ENCODE data around the gene BCAN. TPM values are rescaled to one million over a fixed set of nuclear protein-coding genes. Genes with fewer than 3 reads are reported as not detected.

BCAN gene
- total RNA-seq, 2 experiments from 2014 or later, result not detected

- ChIA-PET POLR2A (no interaction called here), CTCF (no interaction called here)
- no peak for TF ChIP-seq CTCF (IDR thresholded peaks at IDR 0.05)
- DNase-seq (no peak), ATAC-seq (ENCODE audit: poor library complexity) (no peak)
- no peak overlapping the region for H3K4me3 ChIP-seq (ENCODE audit: low read length)
- H3K36me3 ChIP-seq (ENCODE audit: insufficient read depth, low read length), result no peaks in the 10 kb centered on the region
- Mint-ChIP-seq H3K36me3 (ENCODE audit: low read depth) (no peaks in the 10 kb centered on the region), H3K9me3 (no peaks in the 10 kb centered on the region), H3K27me3 (peaks cover 63% of the 10 kb centered on the region), H3K4me1 (ENCODE audit: low read depth) (peaks cover 30% of the 10 kb centered on the region), H3K4me3 (no peak overlapping the region), H3K27ac (no peak overlapping the region)
- no peaks in the 10 kb centered on the region for H3K9me3 ChIP-seq (ENCODE audit: control insufficient read depth in 1 of 2, insufficient read depth in 1 of 2, low read length in 2 of 2)
- H3K4me1 ChIP-seq (ENCODE audit: insufficient read depth, low read length), result peaks cover 20% of the 10 kb centered on the region
- peaks cover 41 to 43% of the 10 kb centered on the region in 2 experiments for H3K27me3 ChIP-seq (ENCODE audit: control insufficient read depth in 1 of 2, insufficient read depth in 2 of 2, low read length in 2 of 2)
- no peak overlapping the region for H3K27ac ChIP-seq (ENCODE audit: low read depth in 1 of 2, low read length in 2 of 2)
- intact Hi-C loops (cut with DNase I, micrococcal nuclease), result loop anchor here in 1 of 2 experiments (10.0 kb wide), 1 partner anchor 242 kb away; the partner anchor contains the start of gene LRRC71
Measured at GRCh38 chr1:156682166-156682890, 40.4 kb downstream of the BCAN start.

GRCh38 chr1:156684227-156684782 is 42.4 kb downstream of the BCAN start:
- ChIA-PET POLR2A (interaction anchor here (0.8 kb wide), 2 partner anchors 44 to 183 kb away, joined by 3 read pairs; partner anchors contain the start of gene METTL25B), CTCF (interaction anchor here (1.5 kb wide), 1 partner anchor 42 kb away, joined by 7 read pairs; no protein-coding TSS in a partner anchor)
- Mint-ChIP-seq H3K27ac (no peak overlapping the region), H3K9me3 (no peaks in the 10 kb centered on the region), H3K36me3 (ENCODE audit: low read depth) (no peaks in the 10 kb centered on the region), H3K4me3 (no peak overlapping the region), H3K4me1 (ENCODE audit: low read depth) (peaks cover 19% of the 10 kb centered on the region), H3K27me3 (peaks cover 54% of the 10 kb centered on the region)
- no peak overlapping the region for H3K27ac ChIP-seq (ENCODE audit: low read depth in 1 of 2, low read length in 2 of 2)
- peak; percentile 19 for TF ChIP-seq CTCF (IDR thresholded peaks at IDR 0.05)
- H3K27me3 ChIP-seq (ENCODE audit: control insufficient read depth in 1 of 2, insufficient read depth in 2 of 2, low read length in 2 of 2), result peaks cover 31 to 32% of the 10 kb centered on the region in 2 experiments
- H3K4me3 ChIP-seq (ENCODE audit: low read length), result no peak overlapping the region
- H3K4me1 ChIP-seq (ENCODE audit: insufficient read depth, low read length), result peaks cover 15% of the 10 kb centered on the region
- DNase-seq (peak in 5 of 14 experiments; percentile 13 to 60 (median 38)), ATAC-seq (ENCODE audit: poor library complexity) (peak; percentile 80)
- H3K36me3 ChIP-seq (ENCODE audit: insufficient read depth, low read length), result no peaks in the 10 kb centered on the region
- no peaks in the 10 kb centered on the region for H3K9me3 ChIP-seq (ENCODE audit: control insufficient read depth in 1 of 2, insufficient read depth in 1 of 2, low read length in 2 of 2)
- intact Hi-C loops (cut with DNase I, micrococcal nuclease), result loop anchor here in 1 of 2 experiments (10.0 kb wide), 1 partner anchor 240 kb away; the partner anchor contains the start of gene LRRC71

GRCh38 chr1:156689035-156689952 is 47.4 kb downstream of the BCAN start:
- CTCF ChIA-PET, result interaction anchor here (0.6 to 3.6 kb wide), 33 partner anchors 9 to 244 kb away, joined by 3 to 119 read pairs (median 5); partner anchors contain the start of genes CRABP2, ISG20L2, METTL25B and MRPL24
- ATAC-seq (ENCODE audit: poor library complexity), result peak; percentile 99
- intact Hi-C loops (cut with DNase I, micrococcal nuclease), result loop anchor here (1.0 to 10.0 kb wide), 7 partner anchors 17 to 240 kb away; partner anchors contain the start of genes LRRC71 (in 1 of the 2), NTRK1 (in 1 of the 2) and PRCC (in 1 of the 2)
- Mint-ChIP-seq H3K27ac (no peak overlapping the region), H3K9me3 (no peaks in the 10 kb centered on the region), H3K4me3 (no peak overlapping the region), H3K36me3 (ENCODE audit: low read depth) (no peaks in the 10 kb centered on the region), H3K27me3 (peaks cover 61% of the 10 kb centered on the region), H3K4me1 (ENCODE audit: low read depth) (peaks cover 31% of the 10 kb centered on the region)
- Histone ChIP-seq H3K27me3 (ENCODE audit: control insufficient read depth in 1 of 2, insufficient read depth in 2 of 2, low read length in 2 of 2) (peaks cover 49 to 57% of the 10 kb centered on the region in 2 experiments), H3K27ac (ENCODE audit: low read depth in 1 of 2, low read length in 2 of 2) (no peak overlapping the region), H3K36me3 (ENCODE audit: insufficient read depth, low read length) (no peaks in the 10 kb centered on the region), H3K9me3 (ENCODE audit: control insufficient read depth in 1 of 2, insufficient read depth in 1 of 2, low read length in 2 of 2) (peaks cover 0 to 13% of the 10 kb centered on the region in 2 experiments), H3K4me3 (ENCODE audit: low read length) (no peak overlapping the region), H3K4me1 (ENCODE audit: insufficient read depth, low read length) (peaks cover 28% of the 10 kb centered on the region)
- peak; percentile 95 for TF ChIP-seq CTCF (IDR thresholded peaks at IDR 0.05)
- DNase-seq, result peak; percentile 62 to 88 (median 71)
- POLR2A ChIA-PET, result interaction anchor here (0.8 to 3.9 kb wide), 6 partner anchors 16 to 171 kb away, joined by 3 to 38 read pairs (median 4); partner anchors contain the start of genes CRABP2, ISG20L2, METTL25B and PRCC
